ENCODE results near the gene AOPEP.

Gene AOPEP

DNA sequence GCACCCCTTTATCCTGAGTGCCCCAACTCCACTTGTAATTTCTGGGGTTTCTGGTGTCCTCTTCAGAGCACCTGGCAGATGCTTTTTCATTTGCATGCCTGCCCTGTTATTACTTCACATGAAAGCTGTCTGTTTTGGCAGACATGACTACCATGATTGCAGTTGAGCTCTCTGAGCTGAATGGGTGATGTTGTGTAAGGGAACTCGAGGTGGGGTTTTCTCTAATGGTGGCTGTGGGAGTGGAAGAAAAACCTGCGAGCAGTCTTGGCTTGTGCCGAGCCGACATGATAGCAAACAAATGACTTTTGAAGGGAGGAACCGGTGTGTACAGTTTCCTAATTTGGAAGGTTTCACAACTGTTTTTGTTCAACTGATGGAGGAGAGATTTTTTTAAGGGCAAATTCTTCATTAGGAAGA lies 196.2 kb downstream of the AOPEP start:
- TF ChIP-seq, protein P1, sequence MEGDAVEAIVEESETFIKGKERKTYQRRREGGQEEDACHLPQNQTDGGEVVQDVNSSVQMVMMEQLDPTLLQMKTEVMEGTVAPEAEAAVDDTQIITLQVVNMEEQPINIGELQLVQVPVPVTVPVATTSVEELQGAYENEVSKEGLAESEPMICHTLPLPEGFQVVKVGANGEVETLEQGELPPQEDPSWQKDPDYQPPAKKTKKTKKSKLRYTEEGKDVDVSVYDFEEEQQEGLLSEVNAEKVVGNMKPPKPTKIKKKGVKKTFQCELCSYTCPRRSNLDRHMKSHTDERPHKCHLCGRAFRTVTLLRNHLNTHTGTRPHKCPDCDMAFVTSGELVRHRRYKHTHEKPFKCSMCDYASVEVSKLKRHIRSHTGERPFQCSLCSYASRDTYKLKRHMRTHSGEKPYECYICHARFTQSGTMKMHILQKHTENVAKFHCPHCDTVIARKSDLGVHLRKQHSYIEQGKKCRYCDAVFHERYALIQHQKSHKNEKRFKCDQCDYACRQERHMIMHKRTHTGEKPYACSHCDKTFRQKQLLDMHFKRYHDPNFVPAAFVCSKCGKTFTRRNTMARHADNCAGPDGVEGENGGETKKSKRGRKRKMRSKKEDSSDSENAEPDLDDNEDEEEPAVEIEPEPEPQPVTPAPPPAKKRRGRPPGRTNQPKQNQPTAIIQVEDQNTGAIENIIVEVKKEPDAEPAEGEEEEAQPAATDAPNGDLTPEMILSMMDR (IDR thresholded peaks at IDR 0.05; ENCODE audit: low read depth, low read length): no peak
- DNase-seq (ENCODE audit: extremely low read depth, low read depth): no peak

GRCh38 chr9:94923326-94924089 lies 197.0 kb downstream of the AOPEP start:
- DNase-seq (ENCODE audit: extremely low read depth, low read depth): no peak
- TF ChIP-seq, protein P1 (IDR thresholded peaks at IDR 0.05; ENCODE audit: low read depth, low read length): no peak

- no peak for DNase-seq (ENCODE audit: extremely low read depth, low read depth)
- TF ChIP-seq, protein P1 (IDR thresholded peaks at IDR 0.05; ENCODE audit: low read depth, low read length): no peak
These were observed 199.4 kb downstream of the AOPEP start for GRCh38 chr9:94925751-94926430.

GRCh38 chr9:94926431-94926800 lies 199.9 kb downstream of the AOPEP start:
- TF ChIP-seq, protein P1 (IDR thresholded peaks at IDR 0.05; ENCODE audit: low read depth, low read length): no peak
- no peak for DNase-seq (ENCODE audit: extremely low read depth, low read depth)

DNA sequence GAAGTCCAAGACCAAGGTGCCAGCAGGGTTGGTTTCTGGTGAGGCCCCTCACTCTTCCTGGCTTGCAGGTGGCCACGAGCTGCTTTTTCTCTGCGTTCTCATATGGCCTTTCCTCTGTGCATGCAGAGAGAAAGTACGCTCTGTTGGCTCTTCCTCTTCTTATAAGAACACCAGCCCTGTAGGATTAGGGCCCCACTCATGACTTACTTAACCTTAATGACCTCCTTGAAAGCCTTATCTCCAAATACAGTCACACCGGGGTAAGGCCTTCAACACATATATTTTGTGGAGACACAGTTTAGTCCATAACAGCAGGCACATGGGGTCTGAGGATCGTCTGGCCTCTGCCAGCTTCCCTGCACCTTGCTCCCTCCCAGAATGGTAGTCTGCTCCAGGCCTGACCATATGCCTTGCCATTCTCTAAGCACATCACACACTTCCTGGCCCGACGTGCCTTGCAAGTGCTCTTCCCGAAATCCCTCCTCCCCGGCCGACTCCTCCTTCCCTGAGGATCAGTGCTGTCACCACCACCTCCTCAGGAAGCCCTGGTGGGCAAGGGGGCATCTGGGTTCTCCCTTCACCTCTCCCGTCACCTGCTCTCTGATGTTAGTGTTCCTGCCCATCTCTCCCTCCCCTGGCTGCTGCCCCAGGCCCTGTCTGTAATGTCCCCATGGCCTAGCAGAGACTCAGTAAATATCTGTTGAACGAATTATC lies 200.7 kb downstream of the AOPEP start:
- TF ChIP-seq, protein P1 (IDR thresholded peaks at IDR 0.05; ENCODE audit: low read depth, low read length): no peak
- no peak for DNase-seq (ENCODE audit: extremely low read depth, low read depth)

GRCh38 chr9:94927762-94928670 lies 201.5 kb downstream of the AOPEP start:
- TF ChIP-seq, protein P1 (IDR thresholded peaks at IDR 0.05; ENCODE audit: low read depth, low read length): no peak
- DNase-seq (ENCODE audit: extremely low read depth, low read depth): no peak
